Measurements from ENCODE around the gene FIBIN. TPM values are rescaled to one million over a fixed set of nuclear protein-coding genes. Genes with fewer than 3 reads are reported as not detected.
A peak's percentile ranks its signal among the peaks of the same experiment; 100 is the strongest.
"Not testable (repeated sequence)": the region's sequence is repeated elsewhere in the genome, so short reads cannot be mapped to it uniquely, and the experiment has no call there.

FIBIN gene
- 0.95 TPM in 1 of 2 replicates, not detected in the other for total RNA-seq (2014; rRNA removed; shearing (Covaris generic))

DNA sequence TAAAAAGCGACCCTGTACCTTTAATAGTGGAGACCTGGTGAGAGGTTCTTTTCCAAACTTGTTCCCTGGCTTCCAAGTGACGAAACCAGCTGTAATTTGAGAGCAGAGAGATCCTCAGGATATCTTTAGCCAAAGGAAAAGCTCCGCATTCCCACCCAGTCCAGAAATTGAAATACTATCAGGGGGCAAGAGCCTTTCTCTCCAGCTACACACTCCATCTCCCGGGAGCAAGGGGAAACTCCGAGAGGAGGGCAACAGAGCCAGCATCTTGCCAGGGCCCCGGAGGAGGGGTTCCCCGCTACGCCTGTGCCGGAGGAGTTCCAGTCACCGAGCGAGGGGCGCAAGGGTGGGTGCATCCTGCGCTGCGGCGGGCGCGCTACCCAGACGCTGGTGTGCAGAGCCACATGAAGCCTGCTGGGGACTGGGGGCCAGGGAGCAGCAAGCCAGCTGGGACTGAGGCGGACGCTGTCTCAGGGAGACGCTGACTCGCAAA is at the start of gene FIBIN:
Gene FIBIN, plus strand, starts transcription at position 148 of the 493 bp plus-strand sequence. CDS start 415 bp downstream, outside the sequence.
- DNase-seq (ENCODE audit: low spot score): peak; percentile 21
- in situ Hi-C loops (cut with HindIII; ENCODE audit: low sequenced_read_pairs): no loop called here

DNA sequence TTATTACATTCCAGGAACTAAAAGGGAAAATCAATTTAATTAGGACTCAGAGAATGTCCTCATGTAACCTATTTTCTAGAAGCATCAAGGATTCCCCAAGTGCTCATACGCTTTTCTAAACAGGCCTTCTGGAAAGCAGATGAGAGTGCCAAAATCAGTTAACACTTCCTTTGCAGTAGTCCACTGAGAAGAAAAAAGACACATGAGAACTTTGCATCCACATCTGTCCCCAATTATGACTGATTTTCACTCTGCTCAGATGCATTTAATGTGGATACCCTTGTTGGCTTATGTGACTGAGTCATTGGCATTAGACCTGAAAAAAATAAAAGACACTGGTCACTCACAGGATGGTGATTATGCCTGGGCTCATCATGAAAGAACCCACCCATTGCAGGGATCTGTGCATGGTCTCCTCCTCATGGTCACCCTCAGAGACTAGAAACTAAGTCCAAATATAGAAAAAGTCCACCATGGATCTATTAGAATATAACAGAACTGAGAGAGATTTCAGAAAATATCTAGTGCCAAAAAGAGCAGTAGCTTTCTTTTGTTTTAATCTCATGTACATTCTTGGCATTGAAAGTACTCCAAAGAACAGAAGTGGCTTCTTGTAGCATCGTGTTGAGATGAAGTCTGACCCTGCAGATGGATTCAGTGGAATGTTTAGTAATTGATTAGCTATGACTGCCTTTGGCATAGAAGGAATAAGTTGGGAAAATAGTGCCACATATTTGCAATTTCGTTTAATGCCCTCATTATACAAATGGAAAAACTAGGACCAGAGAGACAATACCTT is 48.8 kb upstream of the FIBIN start:
- in situ Hi-C loops (cut with HindIII; ENCODE audit: low sequenced_read_pairs): no loop called here
- DNase-seq (ENCODE audit: low spot score): peak; percentile 8

DNA sequence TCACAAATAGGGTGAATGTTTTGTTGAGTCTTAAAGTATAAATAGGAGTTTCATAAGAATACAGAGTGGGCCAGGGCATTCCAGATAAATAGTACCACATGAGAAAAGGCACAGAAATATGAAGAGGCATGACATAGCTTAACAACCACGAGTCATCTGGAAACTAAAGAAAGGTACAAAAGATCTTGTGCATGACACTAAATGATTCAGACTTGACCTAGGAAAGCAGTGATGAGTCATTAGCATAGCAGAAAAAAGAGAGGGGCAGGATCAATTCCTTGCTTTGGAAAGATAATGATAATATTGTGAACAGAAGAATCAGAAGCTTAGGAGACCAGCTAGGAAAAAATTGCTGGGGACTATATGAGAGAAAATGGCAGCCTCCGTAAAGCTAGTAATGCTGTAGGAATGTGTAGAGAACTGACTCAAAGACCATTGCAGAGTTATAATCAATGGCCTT is 47.6 kb upstream of the FIBIN start:
- no peak for DNase-seq (ENCODE audit: low spot score)
- in situ Hi-C loops (cut with HindIII; ENCODE audit: low sequenced_read_pairs): no loop called here

DNA sequence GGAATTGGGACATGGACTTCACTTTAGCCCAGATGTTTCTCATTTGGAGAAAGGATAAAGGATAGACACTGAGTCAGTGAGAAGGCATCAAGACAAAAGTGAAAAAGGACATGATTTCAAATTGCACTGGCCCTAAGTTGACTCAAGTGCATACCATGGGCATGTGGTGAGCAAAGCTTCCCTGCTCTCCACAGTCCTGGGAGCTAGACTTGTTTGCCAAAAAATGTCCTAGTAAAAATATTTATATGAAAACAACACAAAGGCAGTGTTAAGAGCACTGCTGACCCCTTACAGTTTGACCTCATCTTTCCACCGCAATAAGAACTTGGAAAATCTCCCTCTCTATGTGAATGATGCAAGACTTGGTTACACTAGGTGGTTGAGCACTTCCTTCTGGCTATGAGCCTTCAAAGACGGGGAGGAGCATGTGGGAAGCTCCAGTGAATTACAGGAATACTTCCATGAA is 46.5 kb upstream of the FIBIN start:
- in situ Hi-C loops (cut with HindIII; ENCODE audit: low sequenced_read_pairs): no loop called here
- DNase-seq (ENCODE audit: low spot score): no peak

DNA sequence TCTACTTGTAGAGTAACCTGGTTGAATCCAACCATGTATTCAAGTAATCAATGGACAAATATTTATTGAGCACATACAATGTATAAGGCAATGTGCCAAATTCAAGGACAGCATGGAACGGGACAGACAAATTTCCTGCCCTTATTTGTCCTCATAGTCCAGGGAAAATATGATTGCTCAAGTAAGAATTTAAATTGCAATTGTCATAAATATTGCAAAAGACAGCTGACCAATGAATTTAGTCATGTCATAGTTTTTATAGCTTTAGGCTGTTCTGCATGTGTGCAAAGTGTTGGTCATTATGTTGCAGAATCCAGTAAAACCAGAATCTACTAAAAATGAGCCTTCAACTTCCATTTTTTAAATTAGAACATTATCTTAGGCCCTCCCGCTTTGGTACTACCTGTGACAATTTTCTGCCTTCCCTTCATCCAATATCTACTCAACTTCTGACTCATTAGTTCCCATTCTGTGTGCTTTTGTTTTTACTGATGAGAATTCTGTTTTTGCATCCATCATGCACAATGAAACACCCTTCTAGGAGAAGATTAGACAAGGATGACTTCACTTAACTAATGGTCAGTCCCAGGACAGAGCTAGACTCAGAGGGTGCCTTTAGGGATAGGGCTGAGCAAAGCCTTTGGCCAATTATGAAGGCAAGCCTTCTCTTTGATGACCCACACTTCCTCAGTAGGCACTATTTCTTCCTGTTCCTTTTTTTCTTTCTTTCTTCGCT is 45.8 kb upstream of the FIBIN start:
- DNase-seq (ENCODE audit: low spot score): no peak
- in situ Hi-C loops (cut with HindIII; ENCODE audit: low sequenced_read_pairs): no loop called here

DNA sequence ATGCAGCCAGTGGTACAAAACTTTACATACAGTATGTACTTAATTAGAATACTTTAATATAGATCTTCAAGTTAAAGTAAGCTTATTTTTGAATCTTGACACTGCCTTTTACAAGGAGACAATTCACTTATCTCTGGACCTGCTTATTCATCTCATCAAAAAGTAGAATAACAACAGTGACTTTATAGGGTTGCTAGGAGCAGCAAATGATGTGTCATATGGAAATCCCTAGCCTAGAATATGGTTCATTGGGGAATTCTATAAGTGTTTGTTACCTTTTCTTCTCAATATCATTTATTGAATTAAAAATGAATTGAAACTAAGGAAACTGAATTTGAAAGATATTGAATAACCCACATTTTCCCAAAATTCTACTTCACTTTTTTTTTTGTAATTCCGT is 45.0 kb upstream of the FIBIN start:
- in situ Hi-C loops (cut with HindIII; ENCODE audit: low sequenced_read_pairs): no loop called here
- DNase-seq (ENCODE audit: low spot score): no peak

DNA sequence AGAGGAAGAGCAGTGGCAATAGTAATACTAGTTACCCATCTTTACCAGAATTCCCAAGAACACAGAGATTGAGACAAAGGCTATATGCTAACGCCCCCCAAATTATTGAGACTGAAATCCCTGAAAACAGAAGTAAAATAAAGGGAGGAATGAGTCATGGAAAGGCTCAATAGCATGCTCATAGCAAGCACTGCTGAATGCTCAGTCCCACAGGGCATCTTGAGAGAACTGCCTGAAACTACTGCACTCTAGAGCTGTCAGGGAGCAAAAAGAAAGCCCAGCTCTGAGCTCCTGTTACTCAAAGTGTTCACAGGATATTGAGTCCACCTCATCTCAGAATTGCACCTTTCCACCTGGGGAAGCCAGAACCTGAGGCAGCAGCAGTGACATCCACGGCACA is 44.1 kb upstream of the FIBIN start:
- in situ Hi-C loops (cut with HindIII; ENCODE audit: low sequenced_read_pairs): no loop called here
- DNase-seq (ENCODE audit: low spot score): no peak

DNA sequence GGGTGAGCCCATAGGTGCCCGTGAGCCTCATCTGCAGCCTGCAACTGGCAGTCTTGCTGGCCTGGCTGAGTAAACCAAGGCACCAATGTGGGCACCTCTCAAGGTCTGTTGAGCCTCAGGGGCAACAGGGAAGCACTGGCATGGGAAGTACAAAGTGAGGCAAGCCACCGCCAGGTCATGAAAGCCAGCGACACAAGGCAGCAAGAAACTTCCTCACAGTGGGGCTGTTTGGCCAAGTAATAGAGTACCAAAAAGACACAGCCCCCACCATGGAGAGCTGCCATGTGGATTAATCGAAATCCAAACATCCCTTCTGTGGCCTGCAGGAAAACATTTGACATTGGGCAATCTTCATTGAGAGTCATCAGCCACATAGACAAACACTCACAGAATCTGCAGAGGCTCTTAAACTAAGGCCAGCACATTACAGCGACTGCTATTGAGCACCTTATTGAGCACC is 43.6 kb upstream of the FIBIN start:
- in situ Hi-C loops (cut with HindIII; ENCODE audit: low sequenced_read_pairs): no loop called here
- no peak for DNase-seq (ENCODE audit: low spot score)

DNA sequence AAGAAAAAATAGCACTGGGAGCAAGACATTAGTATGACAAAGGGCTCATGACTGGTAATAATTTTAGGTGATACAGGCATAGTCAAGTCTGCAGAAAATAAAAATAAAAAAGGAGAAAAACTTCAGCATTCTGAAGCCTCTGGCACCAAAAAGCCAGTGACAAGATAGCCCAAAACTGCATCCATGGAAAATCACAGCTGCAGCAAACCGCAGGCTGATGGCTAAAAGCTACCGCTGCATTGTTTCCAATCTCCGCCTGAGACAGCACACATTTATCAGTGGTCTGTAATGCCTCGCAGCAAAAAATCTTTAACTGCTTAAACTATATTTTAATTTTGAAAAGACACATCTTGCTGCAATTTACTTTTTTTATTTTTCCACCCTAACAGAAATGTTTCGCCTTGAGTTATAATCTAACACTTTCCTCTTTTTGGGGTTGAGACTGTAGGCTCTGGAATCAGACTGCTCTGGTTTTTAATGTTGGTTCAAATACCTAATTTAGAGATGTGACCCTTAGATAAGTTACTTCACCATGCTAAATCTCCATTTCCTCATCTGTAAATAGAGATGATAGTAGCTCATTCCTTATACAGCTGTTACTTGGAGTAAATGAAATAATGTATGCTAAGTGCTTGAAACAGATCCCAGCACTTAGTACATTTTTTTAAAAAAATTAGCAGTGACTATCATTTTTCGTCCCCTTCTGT is 42.0 kb upstream of the FIBIN start:
- in situ Hi-C loops (cut with HindIII; ENCODE audit: low sequenced_read_pairs): no loop called here
- DNase-seq (ENCODE audit: low spot score): no peak

DNA sequence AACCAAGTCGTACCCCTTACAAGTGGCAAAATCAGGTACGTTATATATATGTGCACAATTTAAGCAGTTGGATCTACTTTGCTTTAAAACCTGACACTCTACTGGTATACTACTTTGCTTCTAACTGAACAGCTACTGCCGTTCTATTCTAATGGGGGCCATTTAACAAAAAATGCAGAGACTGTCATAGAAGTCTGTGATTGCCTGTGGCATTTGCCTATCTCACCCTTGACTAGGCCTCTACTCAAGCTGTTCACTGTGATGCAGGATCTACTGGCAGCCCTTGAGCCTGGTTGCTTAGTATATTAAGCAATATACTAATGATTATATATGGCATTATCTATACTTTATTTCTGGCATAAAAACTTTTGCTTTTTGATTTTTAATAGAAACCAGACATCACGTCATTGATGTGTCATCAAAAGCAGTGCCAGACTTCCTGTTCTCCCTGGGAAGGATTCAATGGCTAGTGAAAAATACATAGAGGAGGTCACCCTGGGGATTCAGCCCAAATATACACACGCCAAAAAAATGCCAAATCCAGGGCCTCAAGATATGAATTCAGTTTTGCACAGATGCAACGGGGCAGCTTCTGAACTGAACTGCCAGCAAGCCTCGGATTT is 40.0 kb upstream of the FIBIN start:
- no peak for DNase-seq (ENCODE audit: low spot score)
- in situ Hi-C loops (cut with HindIII; ENCODE audit: low sequenced_read_pairs): no loop called here

DNA sequence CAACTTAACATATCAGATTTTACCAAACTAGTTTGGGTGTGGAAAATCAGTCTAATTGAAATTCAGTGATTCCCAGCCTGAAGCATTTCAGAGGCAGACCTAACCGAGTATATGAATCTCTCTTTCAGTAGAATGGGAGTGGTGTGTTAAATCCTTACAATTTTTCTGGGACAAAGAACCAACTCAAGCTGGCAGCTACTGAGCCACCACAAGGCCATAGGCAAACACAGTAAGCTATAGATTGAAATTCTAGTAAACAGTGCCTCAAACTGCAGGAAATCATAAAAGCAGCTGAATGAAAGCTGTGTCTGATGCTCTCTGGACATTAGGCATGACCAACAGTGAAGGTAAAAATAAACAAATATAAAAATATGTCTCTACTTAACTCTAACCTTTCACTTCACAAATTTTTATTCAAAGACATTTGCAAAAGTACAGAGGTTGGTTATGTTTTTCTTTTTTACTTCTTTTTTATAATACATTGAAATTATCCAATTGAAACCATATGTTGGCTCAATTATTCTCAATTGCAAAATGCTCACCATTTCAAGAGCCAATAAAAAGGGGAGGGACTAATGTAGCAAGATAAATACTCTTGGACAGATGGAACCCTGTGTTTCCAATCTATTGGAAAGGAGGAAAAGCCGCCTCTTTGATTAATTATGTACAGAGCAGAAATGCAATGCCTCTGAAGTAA is 35.8 kb upstream of the FIBIN start:
- in situ Hi-C loops (cut with HindIII; ENCODE audit: low sequenced_read_pairs): no loop called here
- DNase-seq (ENCODE audit: low spot score): no peak

DNA sequence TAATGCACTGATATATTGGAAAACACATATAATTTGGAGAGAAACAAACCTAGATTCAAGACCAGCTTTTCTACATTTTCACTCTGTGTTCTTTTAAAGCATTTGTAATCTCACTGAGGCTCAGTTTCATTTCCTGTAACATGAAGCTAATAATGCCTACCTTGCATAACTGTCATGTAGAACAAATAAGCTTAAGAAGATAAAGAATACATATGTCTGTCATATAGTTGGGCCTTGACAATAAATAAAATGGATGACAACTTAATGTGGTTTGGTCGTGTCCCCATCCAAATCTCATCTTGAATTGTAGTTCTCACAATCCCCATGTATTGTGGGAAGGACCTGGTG is 35.2 kb upstream of the FIBIN start:
- in situ Hi-C loops (cut with HindIII; ENCODE audit: low sequenced_read_pairs): no loop called here
- DNase-seq (ENCODE audit: low spot score): no peak

DNA sequence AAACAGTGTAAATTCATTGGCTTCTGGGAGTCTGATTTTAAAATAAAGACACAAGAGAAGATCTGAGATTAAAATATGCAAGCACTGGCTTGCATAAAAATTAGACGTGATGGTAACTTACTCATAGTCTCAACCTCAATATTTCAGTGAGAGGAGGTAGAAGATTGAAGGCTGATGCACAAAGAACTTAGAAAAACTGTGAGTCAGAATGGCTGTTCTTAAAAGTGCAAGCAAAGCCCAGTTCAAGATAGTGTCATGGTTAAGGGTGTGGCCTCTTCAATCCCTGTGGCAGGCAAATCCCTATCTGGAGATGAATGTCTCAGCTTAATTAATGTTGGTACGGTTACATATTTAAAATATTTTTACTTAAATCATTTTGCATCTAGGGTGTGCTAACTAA is 33.6 kb upstream of the FIBIN start:
- DNase-seq (ENCODE audit: low spot score): no peak
- in situ Hi-C loops (cut with HindIII; ENCODE audit: low sequenced_read_pairs): no loop called here

DNA sequence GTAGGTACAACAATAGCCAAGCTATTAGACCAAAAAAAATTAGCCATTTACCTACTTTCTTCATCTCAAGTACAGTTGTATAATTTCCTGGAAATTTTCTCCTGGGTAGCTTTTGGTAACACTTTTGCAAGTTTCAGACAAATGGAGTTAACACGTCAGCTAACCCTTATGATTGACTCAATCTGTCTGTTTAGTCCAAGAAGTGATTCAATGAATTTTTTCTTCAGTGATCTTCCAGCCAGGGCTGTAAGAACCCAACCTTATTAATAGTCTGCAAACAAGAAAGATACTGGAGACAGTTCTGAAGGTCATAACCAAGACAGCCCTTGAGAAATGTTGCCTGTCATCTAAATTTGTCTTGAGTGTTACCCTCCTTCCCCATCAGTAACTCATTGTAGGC is 30.1 kb upstream of the FIBIN start:
- in situ Hi-C loops (cut with HindIII; ENCODE audit: low sequenced_read_pairs): no loop called here
- no peak for DNase-seq (ENCODE audit: low spot score)

DNA sequence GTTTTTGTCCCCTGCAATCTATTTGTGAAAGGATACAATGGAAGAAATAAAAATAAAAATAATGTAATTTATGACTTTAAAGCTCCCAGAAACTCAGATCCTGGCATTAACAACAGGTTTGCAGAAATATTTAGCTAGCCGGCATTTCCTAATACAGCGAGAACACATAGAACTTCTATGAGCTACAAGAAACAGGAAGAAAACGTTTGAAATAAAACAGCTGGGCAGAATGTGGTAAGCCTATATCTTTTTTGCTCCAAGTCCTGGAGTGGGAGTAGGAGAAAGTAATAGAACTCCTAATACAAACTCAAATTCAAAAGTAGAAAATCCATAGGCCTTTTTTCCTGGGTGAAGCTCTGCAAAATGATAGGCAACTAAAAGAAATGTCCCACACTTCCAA is 29.6 kb upstream of the FIBIN start:
- no peak for DNase-seq (ENCODE audit: low spot score)
- in situ Hi-C loops (cut with HindIII; ENCODE audit: low sequenced_read_pairs): no loop called here

DNA sequence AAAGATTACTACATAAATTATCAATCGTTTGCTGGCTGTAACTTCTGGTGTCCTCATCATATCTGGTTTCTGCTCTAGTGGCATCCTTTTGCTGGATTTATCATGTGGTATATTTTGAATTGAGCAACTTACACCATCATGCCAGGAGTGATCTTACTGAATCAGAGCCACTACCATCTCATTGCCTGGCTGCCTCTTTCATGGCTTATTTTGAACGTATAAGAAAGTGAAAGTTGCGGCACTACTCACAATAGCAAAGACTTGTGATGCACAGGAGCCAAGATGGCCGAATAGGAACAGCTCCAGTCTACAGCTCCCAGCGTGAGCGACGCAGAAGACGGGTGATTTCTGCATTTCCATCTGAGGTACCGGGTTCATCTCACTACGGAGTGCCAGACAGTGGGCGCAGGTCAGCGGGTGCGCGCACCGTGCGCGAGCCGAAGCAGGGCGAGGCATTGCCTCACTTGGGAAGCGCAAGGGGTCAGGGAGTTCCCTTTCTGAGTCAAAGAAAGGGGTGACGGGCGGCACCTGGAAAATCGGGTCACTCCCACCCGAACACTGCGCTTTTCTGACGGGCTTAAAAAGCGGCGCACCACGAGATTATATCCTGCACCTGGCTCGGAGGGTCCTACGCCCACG is 28.9 kb upstream of the FIBIN start:
- in situ Hi-C loops (cut with HindIII; ENCODE audit: low sequenced_read_pairs); DNase-seq (ENCODE audit: low spot score): not testable (repeated sequence)

DNA sequence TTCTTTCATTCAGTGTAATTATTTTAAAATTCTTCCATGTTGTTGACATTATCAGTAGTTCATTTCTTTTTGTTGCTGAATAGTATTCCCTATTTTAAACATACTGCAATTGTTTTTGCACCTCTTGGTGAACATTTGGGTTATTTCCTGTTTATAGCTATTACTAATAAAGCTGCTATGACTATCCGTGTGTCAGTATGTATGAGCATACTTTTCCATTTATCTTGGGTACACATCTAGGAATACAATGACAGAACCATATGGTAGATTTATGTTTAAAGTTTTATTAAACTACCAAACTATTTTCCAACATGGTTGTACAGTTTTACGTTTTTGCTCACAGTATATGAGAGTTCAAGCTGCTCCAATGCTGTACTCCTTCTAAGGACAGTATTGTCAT is 22.0 kb upstream of the FIBIN start:
- in situ Hi-C loops (cut with HindIII; ENCODE audit: low sequenced_read_pairs): no loop called here
- DNase-seq (ENCODE audit: low spot score): no peak

DNA sequence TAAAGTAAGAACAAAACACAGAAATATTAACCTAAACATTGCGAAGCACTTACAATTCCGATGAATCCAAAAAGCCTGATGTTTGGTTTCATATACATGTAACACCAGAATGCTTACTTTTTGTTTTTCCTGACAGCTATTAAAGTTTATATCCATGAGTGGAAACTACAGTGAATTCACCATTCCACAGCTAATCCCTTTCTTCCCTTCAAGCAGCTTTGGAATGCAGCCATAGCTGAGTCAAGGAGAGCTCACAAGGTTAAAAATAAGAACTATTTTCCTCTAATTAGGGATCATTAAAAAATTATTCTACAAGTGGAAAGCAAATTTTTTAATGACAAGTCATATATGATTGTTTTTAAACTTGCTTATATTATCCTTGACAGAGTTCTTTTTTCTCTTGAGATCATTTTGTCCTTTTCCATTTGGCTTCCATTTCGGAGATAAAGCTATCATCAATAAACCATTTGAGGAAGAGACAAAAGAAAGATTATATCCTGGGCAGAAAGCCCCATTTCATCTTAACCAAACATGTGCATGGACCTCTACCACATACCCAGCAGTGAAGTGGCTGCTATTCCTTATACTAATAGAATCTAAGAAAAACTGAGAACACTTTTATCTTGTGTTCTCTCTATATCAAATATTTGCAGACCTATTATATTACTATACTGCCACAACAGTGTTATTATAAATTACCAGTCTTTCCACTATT is 19.7 kb upstream of the FIBIN start:
- in situ Hi-C loops (cut with HindIII; ENCODE audit: low sequenced_read_pairs): no loop called here
- DNase-seq (ENCODE audit: low spot score): no peak

All from G401 (cell line).